A549 (cell line): Measurements from ENCODE around the gene F12. TPM values are rescaled to one million over a fixed set of nuclear protein-coding genes. Genes with fewer than 3 reads are reported as not detected.

ENCODE experiments used
- ATAC-seq, 2 experiments: fragments of 200-7000 bp in 1 of 2; fragments of >200 bp in 1 of 2; cut with Nextera tagmentation in 1 of 2; cut with Tn5 transposase in 1 of 2; 3 replicates each; pipeline versions ENCODE4 v1.8.0 to v1.9.1; 2018 to 2020; ENCODE audit warnings: mild to moderate bottlenecking in 1 of 2, moderate library complexity in 1 of 2
- CTCF ChIA-PET: fragments of 300-600 bp; sonication (Branson Sonifier 250); formaldehyde crosslinking; extraction: SDS; loops from one replicate; lab custom pipeline; 2021; ENCODE audit warnings: antibody characterized with exemption, inconsistent platforms; lab: Yijun Ruan, JAX
- POLR2A ChIA-PET: fragments of 350-600 bp; formaldehyde crosslinking; extraction: SDS; loops from one replicate; lab custom pipeline; 2021; ENCODE audit warnings: antibody characterized with exemption, inconsistent platforms; lab: Yijun Ruan, JAX
- DNase-seq, 2 experiments: peaks; one replicate each; pipeline versions ENCODE4 v3.0.0 to v3.0.0-alpha.2; 2011 to 2016; ENCODE audit warnings: low read depth in 1 of 2, low spot score in 1 of 2
- FAIRE-seq: peaks from 2 replicates; lab custom pipeline; 2011; peaks lifted over from hg19 to GRCh38; lab: Jason Lieb, UNC
- H3K27ac ChIP-seq, 2 experiments: fragments of >200 bp; sonication (Bioruptor Twin); formaldehyde crosslinking; 3 replicates each; pipeline ENCODE4 v1.5.1; 2016 to 2017
- H3K4me1 ChIP-seq: fragments of >200 bp; sonication (Bioruptor Twin); formaldehyde crosslinking; 3 replicates; pipeline ENCODE4 v1.6.1; 2016
- H3K4me2 ChIP-seq: fragments of >200 bp; sonication (Bioruptor Twin); formaldehyde crosslinking; 3 replicates; pipeline ENCODE4 v1.6.1; 2016
- H3K4me3 ChIP-seq: fragments of >200 bp; sonication (Bioruptor Twin); formaldehyde crosslinking; 3 replicates; pipeline ENCODE4 v1.5.1; 2016
- H3K9me3 ChIP-seq: fragments of >200 bp; sonication (Bioruptor Twin); formaldehyde crosslinking; 3 replicates; pipeline ENCODE4 v1.6.1; 2016
- CBX8 ChIP-seq: fragments of 200-600 bp; sonication (generic); IDR thresholded peaks from 2 replicates; pipeline ENCODE4 v1.6.1; 2016
- CHD2 ChIP-seq: fragments of 150-350 bp; IDR thresholded peaks from 2 replicates; pipeline ENCODE4 v1.6.1; 2014; ENCODE audit warnings: low read length; ENCODE audit not compliant: partially characterized antibody
- CHD4 ChIP-seq: fragments of 200-600 bp; sonication (generic); IDR thresholded peaks from 2 replicates; pipeline ENCODE4 v1.6.1; 2016; ENCODE audit warnings: antibody characterized with exemption, mild to moderate bottlenecking, borderline replicate concordance
- EP300 ChIP-seq, 2 experiments: fragments of >200 bp; sonication (Bioruptor Twin); formaldehyde crosslinking; IDR thresholded peaks; 2 replicates in 1 of 2; 3 replicates in 1 of 2; pipeline ENCODE4 v1.6.1; 2016 to 2017
- ESRRA ChIP-seq: fragments of 150-350 bp; IDR thresholded peaks from 2 replicates; pipeline ENCODE4 v1.6.1; 2014; ENCODE audit warnings: mild to moderate bottlenecking, low read length, borderline replicate concordance
- FOSL2 ChIP-seq, 2 experiments: fragments of 450-650 bp in 1 of 2; fragments of >200 bp in 1 of 2; sonication (Bioruptor Twin) in 1 of 2; formaldehyde crosslinking; IDR thresholded peaks; 2 replicates each; pipeline versions ENCODE4 v1.5.0 to v1.6.1; 2016 to 2020; ENCODE audit warnings: mild to moderate bottlenecking in 1 of 2, moderate library complexity in 1 of 2
- HOXB13 ChIP-seq: fragments of 250-450 bp; sonication (Bioruptor Pico); IDR thresholded peaks from 2 replicates; pipeline ENCODE4 v1.5.0; 2020; ENCODE audit warnings: low read depth, mild to moderate bottlenecking, moderate library complexity
- JUN ChIP-seq, 2 experiments: fragments of >200 bp; sonication (Bioruptor Twin); formaldehyde crosslinking; IDR thresholded peaks; 2 replicates in 1 of 2; 3 replicates in 1 of 2; pipeline ENCODE4 v1.6.1; 2016 to 2017
- KDM1A ChIP-seq: fragments of 200-600 bp; sonication (generic); IDR thresholded peaks from 2 replicates; pipeline ENCODE4 v1.6.1; 2016; ENCODE audit warnings: low read depth, mild to moderate bottlenecking
- MAZ ChIP-seq: fragments of 150-350 bp; IDR thresholded peaks from 2 replicates; pipeline ENCODE4 v1.6.1; 2014; ENCODE audit warnings: antibody characterized with exemption, low read depth, low read length, borderline replicate concordance
- MYC ChIP-seq: IDR thresholded peaks from 2 replicates; pipeline ENCODE4 v1.6.1; 2012; ENCODE audit warnings: mild to moderate bottlenecking, inconsistent platforms, low read length, improper control_type of control experiment, borderline replicate concordance
- NPAS2 ChIP-seq: fragments of 250-450 bp; sonication (Bioruptor Pico); IDR thresholded peaks from 2 replicates; pipeline ENCODE4 v1.8.0; 2022; ENCODE audit warnings: mild to moderate bottlenecking, moderate library complexity, borderline replicate concordance
- RCOR1 ChIP-seq: fragments of 150-350 bp; IDR thresholded peaks from 2 replicates; pipeline ENCODE4 v1.6.1; 2014; ENCODE audit warnings: antibody characterized with exemption, low read length, low read depth
- RFX5 ChIP-seq: fragments of 450-650 bp; IDR thresholded peaks from 2 replicates; pipeline ENCODE4 v1.7.1; 2014; ENCODE audit warnings: antibody characterized with exemption, mild to moderate bottlenecking, moderate library complexity
- SMC3 ChIP-seq: fragments of >200 bp; sonication (Bioruptor Twin); formaldehyde crosslinking; IDR thresholded peaks from 3 replicates; pipeline ENCODE4 v1.6.1; 2018; ENCODE audit warnings: inconsistent platforms
- ZC3H11A ChIP-seq: fragments of 450-650 bp; IDR thresholded peaks from 2 replicates; pipeline ENCODE4 v1.6.1; 2014; ENCODE audit warnings: antibody characterized with exemption, mild to moderate bottlenecking
- ZFP36 ChIP-seq: fragments of 450-650 bp; IDR thresholded peaks from 2 replicates; pipeline ENCODE4 v1.6.1; 2014; ENCODE audit warnings: borderline replicate concordance; ENCODE audit not compliant: partially characterized antibody
- WGBS: methylation state at CpG from one replicate; pipeline ENCODE4 v1.1.6; 2017; ENCODE audit errors: missing lambda C conversion rate; 5-methylcytosine and 5-hydroxymethylcytosine counted together
- polyA plus RNA-seq, 4 experiments: library from polyadenylated mRNA; depleted of rRNA in 3 of 4; stranded (reverse); fragments of >200 nt; fragmentation: RNase III in 1 of 4; extraction: RNeasy Plus Mini Kit Qiagen cat#74134 plus additional on column Dnase treatment in 1 of 4; gene quantifications; 2 replicates in 3 of 4; 3 replicates in 1 of 4; pipeline ENCODE4 v1.2.3, GENCODE V29; 2011 to 2017
- TF ChIP-seq, protein P1 (sequence below): fragments of 250-450 bp; sonication (Bioruptor Pico); IDR thresholded peaks from 2 replicates; pipeline ENCODE4 v1.5.0; 2020; ENCODE audit warnings: low read depth, mild to moderate bottlenecking, moderate library complexity
- TF ChIP-seq, protein P2 (sequence below): fragments of >200 bp; sonication (Bioruptor Twin); formaldehyde crosslinking; IDR thresholded peaks from 2 replicates; pipeline ENCODE4 v1.6.1; 2016
- TF ChIP-seq, protein P3 (sequence below): IDR thresholded peaks from 2 replicates; pipeline ENCODE4 v1.6.1; 2012
- TF ChIP-seq, protein P4 (sequence below): fragments of >200 bp; sonication (Bioruptor Twin); formaldehyde crosslinking; IDR thresholded peaks from 3 replicates; pipeline ENCODE4 v1.5.1; 2016
- TF ChIP-seq, protein P5 (sequence below): fragments of 250-450 bp; sonication (Bioruptor Pico); IDR thresholded peaks from 2 replicates; pipeline ENCODE4 v1.5.0; 2021; ENCODE audit warnings: mild to moderate bottlenecking, moderate library complexity, borderline replicate concordance
- TF ChIP-seq, protein P6 (sequence below): IDR thresholded peaks from 2 replicates; pipeline ENCODE4 v1.6.1; 2012; ENCODE audit warnings: low read depth, borderline replicate concordance

F12 gene
- polyA plus RNA-seq, 2 of the 4 experiments (the other 2 are of a cell fraction) = 5.3 to 14.3 TPM

DNA sequence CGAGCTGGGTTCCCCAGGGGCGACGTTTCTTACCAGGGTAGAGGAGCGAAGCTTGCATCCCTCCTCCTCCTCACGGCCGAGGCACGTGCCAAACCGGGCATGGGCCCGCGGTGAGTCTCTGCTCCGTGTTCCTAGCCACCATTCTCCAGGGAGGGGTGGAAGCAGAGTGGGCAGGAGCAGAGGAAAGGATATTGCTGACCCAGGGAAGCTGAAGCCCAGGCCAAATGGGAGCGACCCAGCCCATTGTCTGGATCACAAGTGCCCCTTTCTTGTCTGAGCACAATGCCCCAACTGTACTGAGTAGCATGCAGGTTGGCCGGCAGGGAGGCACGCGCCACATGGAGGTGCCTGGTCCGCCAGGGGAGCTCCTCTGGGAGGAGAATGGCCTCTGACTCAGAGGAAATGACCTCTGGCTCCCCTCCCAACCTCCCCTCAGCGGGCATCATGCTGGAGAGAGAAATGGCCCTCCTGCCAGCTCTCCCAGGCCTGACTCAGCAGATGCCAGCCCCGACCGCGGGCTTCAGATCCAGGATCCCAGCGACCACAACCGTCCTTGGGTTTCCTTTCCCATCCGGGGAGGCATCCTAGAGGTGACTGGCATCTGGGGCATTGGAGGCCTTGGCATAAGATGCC, 38.4 kb upstream of the F12 start (continued):
- TF ChIP-seq MAZ = no peak
- peak; percentile 90; the same call in 1 of the 2 replicates for TF ChIP-seq MYC
- no peak for TF ChIP-seq KDM1A
- TF ChIP-seq JUN (IDR thresholded peaks at IDR 0.05) = peak in 1 of 2 experiments; percentile 57; a peak in 1 of 5 replicates
- TF ChIP-seq NPAS2 = no peak
- TF ChIP-seq RFX5 = no peak
- no peak for TF ChIP-seq HOXB13 (CRISPR knock-in tag)
- no peak for TF ChIP-seq CHD4
- TF ChIP-seq, protein P1, sequence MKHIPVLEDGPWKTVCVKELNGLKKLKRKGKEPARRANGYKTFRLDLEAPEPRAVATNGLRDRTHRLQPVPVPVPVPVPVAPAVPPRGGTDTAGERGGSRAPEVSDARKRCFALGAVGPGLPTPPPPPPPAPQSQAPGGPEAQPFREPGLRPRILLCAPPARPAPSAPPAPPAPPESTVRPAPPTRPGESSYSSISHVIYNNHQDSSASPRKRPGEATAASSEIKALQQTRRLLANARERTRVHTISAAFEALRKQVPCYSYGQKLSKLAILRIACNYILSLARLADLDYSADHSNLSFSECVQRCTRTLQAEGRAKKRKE (CRISPR knock-in tag) = peak; percentile 56; the same call in 1 of the 2 replicates
- TF ChIP-seq CHD2 = no peak
- TF ChIP-seq, protein P2, sequence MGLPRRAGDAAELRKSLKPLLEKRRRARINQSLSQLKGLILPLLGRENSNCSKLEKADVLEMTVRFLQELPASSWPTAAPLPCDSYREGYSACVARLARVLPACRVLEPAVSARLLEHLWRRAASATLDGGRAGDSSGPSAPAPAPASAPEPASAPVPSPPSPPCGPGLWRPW = no peak
- no peak; a peak in 1 of 5 replicates for TF ChIP-seq EP300 (IDR thresholded peaks at IDR 0.05)
- TF ChIP-seq FOSL2 (IDR thresholded peaks at IDR 0.05) = peak; percentile 22; the same call in 1 of the 2 replicates
- TF ChIP-seq FOSL2 (CRISPR knock-in tag; IDR thresholded peaks at IDR 0.05) = peak; percentile 76
- TF ChIP-seq ZC3H11A = no peak
- no peak for TF ChIP-seq ZFP36
- TF ChIP-seq, protein P3, sequence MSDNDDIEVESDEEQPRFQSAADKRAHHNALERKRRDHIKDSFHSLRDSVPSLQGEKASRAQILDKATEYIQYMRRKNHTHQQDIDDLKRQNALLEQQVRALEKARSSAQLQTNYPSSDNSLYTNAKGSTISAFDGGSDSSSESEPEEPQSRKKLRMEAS = peak; percentile 89
- TF ChIP-seq CBX8 = no peak
- TF ChIP-seq, protein P4, sequence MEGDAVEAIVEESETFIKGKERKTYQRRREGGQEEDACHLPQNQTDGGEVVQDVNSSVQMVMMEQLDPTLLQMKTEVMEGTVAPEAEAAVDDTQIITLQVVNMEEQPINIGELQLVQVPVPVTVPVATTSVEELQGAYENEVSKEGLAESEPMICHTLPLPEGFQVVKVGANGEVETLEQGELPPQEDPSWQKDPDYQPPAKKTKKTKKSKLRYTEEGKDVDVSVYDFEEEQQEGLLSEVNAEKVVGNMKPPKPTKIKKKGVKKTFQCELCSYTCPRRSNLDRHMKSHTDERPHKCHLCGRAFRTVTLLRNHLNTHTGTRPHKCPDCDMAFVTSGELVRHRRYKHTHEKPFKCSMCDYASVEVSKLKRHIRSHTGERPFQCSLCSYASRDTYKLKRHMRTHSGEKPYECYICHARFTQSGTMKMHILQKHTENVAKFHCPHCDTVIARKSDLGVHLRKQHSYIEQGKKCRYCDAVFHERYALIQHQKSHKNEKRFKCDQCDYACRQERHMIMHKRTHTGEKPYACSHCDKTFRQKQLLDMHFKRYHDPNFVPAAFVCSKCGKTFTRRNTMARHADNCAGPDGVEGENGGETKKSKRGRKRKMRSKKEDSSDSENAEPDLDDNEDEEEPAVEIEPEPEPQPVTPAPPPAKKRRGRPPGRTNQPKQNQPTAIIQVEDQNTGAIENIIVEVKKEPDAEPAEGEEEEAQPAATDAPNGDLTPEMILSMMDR = no peak
- TF ChIP-seq, protein P5, sequence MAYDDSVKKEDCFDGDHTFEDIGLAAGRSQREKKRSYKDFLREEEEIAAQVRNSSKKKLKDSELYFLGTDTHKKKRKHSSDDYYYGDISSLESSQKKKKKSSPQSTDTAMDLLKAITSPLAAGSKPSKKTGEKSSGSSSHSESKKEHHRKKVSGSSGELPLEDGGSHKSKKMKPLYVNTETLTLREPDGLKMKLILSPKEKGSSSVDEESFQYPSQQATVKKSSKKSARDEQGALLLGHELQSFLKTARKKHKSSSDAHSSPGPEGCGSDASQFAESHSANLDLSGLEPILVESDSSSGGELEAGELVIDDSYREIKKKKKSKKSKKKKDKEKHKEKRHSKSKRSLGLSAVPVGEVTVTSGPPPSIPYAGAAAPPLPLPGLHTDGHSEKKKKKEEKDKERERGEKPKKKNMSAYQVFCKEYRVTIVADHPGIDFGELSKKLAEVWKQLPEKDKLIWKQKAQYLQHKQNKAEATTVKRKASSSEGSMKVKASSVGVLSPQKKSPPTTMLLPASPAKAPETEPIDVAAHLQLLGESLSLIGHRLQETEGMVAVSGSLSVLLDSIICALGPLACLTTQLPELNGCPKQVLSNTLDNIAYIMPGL (CRISPR knock-in tag) = no peak
- peak; percentile 87 for TF ChIP-seq ESRRA
- no peak for TF ChIP-seq SMC3

DNA sequence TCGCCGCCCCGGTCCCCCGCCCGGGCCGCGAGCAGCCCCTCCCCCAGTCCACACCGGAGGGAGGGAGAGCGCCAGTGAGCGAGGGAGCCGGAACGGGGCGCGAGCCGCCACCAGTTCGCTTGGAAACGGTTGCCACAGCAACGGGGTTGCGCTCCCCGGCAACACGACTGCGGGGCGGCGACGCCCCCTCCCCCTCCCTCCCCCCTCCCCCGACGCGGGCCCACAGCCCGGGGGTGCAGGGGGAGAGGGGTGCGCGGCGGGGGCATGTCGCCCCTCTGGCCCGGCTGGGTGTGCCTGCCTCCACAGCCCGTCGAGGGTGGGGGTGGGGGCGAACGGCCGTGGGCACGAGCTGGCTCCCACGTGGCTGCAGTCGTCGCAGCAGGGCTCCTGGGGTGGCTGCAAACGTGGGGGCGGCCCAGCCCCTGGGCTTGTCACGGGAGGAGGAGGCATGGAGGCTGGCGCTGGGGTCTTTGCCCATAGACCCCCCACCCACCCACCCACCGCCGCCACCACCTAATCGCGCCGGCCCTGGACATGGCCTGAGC, 37.8 kb upstream of the F12 start:
- peak; percentile 45 for ATAC-seq
- TF ChIP-seq, protein P6, sequence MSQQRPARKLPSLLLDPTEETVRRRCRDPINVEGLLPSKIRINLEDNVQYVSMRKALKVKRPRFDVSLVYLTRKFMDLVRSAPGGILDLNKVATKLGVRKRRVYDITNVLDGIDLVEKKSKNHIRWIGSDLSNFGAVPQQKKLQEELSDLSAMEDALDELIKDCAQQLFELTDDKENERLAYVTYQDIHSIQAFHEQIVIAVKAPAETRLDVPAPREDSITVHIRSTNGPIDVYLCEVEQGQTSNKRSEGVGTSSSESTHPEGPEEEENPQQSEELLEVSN = 0 out of 2 replicates have a peak, but pooled peaks have one; percentile 40
- TF ChIP-seq CHD4 (no peak), RCOR1 (no peak), JUN (IDR thresholded peaks at IDR 0.05) (peak in 1 of 2 experiments; percentile 22; a peak in 2 of 5 replicates)
- no peak for FAIRE-seq
- DNase-seq = peak; percentile 64 to 77
- CTCF ChIA-PET = interaction anchor here (1.0 to 25.5 kb wide), 9 partner anchors 6 to 334 kb away, joined by 4 to 871 read pairs (median 15); partner anchors contain the start of genes F12, GRK6, PDLIM7 and PFN3
- WGBS = 4% methylated on average over 7 of the region's 52 CpGs
- POLR2A ChIA-PET = interaction anchor here (1.1 to 3.5 kb wide), 7 partner anchors 9 to 57 kb away, joined by 3 to 41 read pairs (median 9); partner anchors contain the start of genes GRK6 and PDLIM7
- Histone ChIP-seq H3K4me1 (peaks cover 21% of the 10 kb centered on the region), H3K4me3 (peak overlapping the region; percentile 86), H3K4me2 (peak overlapping the region; percentile 96), H3K9me3 (no peaks in the 10 kb centered on the region), H3K27ac (peak overlapping the region; percentile 95 to 98)
